ENCODE results near the gene TMEM220.

DNA sequence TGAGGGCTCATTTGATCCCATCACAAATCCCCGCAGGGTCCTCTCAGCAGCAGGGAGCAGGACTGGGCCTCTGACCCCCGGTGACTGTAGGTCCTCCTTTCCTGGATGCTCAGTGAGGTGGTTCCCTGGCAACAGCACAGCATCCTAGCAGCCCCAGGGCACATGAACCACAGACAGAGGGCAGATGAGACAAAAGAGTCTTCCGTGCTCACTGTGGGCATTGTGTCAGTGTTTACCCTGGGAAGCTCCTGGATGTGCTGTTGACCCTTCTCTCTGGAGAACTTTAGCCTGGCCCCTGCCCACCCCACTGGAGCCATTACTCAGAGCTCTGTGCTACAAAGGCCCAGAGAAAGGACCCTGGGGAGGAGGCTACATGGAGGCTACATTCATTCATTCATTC, 21.7 kb upstream of the TMEM220 start:
- TF ChIP-seq POLR2AphosphoS5 (IDR thresholded peaks at IDR 0.05) (no peak), EP300 (IDR thresholded peaks at IDR 0.05) (no peak), POLR2A (IDR thresholded peaks at IDR 0.05) (no peak)
- TF ChIP-seq, protein P1, sequence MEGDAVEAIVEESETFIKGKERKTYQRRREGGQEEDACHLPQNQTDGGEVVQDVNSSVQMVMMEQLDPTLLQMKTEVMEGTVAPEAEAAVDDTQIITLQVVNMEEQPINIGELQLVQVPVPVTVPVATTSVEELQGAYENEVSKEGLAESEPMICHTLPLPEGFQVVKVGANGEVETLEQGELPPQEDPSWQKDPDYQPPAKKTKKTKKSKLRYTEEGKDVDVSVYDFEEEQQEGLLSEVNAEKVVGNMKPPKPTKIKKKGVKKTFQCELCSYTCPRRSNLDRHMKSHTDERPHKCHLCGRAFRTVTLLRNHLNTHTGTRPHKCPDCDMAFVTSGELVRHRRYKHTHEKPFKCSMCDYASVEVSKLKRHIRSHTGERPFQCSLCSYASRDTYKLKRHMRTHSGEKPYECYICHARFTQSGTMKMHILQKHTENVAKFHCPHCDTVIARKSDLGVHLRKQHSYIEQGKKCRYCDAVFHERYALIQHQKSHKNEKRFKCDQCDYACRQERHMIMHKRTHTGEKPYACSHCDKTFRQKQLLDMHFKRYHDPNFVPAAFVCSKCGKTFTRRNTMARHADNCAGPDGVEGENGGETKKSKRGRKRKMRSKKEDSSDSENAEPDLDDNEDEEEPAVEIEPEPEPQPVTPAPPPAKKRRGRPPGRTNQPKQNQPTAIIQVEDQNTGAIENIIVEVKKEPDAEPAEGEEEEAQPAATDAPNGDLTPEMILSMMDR (IDR thresholded peaks at IDR 0.05) = no peak
